Bronchial epithelial cell (primary cell): Measurements from ENCODE around the gene FBXO36. TPM values are rescaled to one million over a fixed set of nuclear protein-coding genes. Genes with fewer than 3 reads are reported as not detected.

ENCODE experiments used
- DNase-seq: peaks from one replicate; pipeline ENCODE4 v3.0.0-alpha.2; 2010; ENCODE audit warnings: low read depth
- FAIRE-seq: peaks from 2 replicates; lab custom pipeline; 2011; peaks lifted over from hg19 to GRCh38; lab: Jason Lieb, UNC
- H3K27me3 ChIP-seq: 2 replicates; pipeline ENCODE4 v1.5.1; 2011; ENCODE audit warnings: low read length; ENCODE audit not compliant: control insufficient read depth, insufficient read depth
- H3K36me3 ChIP-seq: 2 replicates; pipeline ENCODE4 v1.5.1; 2011; ENCODE audit warnings: low read length; ENCODE audit not compliant: control insufficient read depth, insufficient read depth
- H3K4me3 ChIP-seq: 2 replicates; pipeline ENCODE4 v1.5.1; 2011; ENCODE audit warnings: mild to moderate bottlenecking, low read depth, low read length, control low read depth
- total RNA-seq: library from RNA; depleted of rRNA; stranded (reverse); fragments of >200 nt; gene quantifications from 2 replicates; pipeline ENCODE4 v1.2.1, GENCODE V29; 2014
- TF ChIP-seq, protein P1 (sequence below): IDR thresholded peaks from 2 replicates; pipeline ENCODE4 v1.5.1; 2011; ENCODE audit warnings: mild to moderate bottlenecking, moderate library complexity, low read length, control low read depth, inconsistent platforms; ENCODE audit not compliant: insufficient read depth, severe bottlenecking

The FBXO36 gene
- total RNA-seq, 1 donor from 2014 or later, result 3.4 TPM

DNA sequence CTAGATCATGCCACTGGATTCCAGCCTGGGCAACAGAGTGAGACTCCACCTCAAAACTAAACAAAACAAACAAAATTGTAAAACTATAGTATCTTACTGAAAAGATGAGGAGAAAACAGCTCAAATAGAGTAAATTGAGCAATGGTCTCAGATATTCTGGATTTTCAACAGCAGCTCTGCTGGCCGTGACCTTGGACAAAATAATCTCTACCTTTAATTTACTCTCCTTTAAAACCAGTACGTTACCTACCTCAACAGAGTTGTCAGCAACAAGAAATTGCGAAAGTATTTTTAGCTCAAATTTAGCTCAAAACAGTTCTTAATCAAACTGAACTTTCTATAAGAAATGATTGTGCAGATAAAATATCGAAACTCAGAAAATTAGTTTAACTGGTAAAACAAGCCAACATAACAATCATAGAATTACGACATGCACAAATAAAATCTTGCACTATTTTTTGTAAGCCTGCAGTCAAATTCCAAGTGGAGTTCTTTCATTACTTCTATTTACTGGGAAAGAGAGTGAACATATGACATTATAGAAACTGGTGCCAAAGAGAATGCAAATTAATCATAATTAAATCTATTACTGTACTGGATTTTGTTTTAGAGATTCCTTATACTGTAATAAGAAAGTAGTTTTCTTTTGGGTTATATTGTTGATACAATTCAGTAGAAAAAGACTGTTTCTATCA is 41.3 kb upstream of the FBXO36 start:
- FAIRE-seq, result no peak
- TF ChIP-seq, protein P1, sequence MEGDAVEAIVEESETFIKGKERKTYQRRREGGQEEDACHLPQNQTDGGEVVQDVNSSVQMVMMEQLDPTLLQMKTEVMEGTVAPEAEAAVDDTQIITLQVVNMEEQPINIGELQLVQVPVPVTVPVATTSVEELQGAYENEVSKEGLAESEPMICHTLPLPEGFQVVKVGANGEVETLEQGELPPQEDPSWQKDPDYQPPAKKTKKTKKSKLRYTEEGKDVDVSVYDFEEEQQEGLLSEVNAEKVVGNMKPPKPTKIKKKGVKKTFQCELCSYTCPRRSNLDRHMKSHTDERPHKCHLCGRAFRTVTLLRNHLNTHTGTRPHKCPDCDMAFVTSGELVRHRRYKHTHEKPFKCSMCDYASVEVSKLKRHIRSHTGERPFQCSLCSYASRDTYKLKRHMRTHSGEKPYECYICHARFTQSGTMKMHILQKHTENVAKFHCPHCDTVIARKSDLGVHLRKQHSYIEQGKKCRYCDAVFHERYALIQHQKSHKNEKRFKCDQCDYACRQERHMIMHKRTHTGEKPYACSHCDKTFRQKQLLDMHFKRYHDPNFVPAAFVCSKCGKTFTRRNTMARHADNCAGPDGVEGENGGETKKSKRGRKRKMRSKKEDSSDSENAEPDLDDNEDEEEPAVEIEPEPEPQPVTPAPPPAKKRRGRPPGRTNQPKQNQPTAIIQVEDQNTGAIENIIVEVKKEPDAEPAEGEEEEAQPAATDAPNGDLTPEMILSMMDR, result no peak
- H3K36me3 ChIP-seq, result peaks cover 4% of the 10 kb centered on the region

DNA sequence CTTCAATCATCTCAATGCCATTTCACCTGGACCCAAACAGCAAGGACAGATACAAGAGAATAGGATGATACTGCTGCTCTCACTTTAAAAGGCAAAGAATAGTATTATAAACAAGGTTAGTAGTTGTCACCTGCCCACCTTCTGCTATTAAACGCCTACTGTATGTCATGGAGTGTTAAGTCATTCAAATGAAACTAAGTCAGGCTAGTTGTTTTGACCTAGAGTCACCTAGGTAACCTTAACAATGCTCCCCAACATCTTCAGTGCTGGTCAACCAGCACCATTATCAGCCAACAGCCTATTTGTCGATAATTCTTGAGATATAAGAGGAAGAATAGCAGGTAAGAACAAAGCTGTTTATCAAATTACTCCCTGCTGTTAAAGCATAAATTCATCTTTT is 39.7 kb upstream of the FBXO36 start:
- TF ChIP-seq, protein P1, result no peak
- DNase-seq (no peak), FAIRE-seq (no peak)
- peaks cover 4% of the 10 kb centered on the region for H3K36me3 ChIP-seq
- H3K4me3 ChIP-seq, result no peak overlapping the region
- no peaks in the 10 kb centered on the region for H3K27me3 ChIP-seq

More for the DNA sequence above, 41.3 kb upstream of the FBXO36 start:
- Histone ChIP-seq H3K27me3 (no peaks in the 10 kb centered on the region), H3K4me3 (no peak overlapping the region)
- no peak for DNase-seq

DNA sequence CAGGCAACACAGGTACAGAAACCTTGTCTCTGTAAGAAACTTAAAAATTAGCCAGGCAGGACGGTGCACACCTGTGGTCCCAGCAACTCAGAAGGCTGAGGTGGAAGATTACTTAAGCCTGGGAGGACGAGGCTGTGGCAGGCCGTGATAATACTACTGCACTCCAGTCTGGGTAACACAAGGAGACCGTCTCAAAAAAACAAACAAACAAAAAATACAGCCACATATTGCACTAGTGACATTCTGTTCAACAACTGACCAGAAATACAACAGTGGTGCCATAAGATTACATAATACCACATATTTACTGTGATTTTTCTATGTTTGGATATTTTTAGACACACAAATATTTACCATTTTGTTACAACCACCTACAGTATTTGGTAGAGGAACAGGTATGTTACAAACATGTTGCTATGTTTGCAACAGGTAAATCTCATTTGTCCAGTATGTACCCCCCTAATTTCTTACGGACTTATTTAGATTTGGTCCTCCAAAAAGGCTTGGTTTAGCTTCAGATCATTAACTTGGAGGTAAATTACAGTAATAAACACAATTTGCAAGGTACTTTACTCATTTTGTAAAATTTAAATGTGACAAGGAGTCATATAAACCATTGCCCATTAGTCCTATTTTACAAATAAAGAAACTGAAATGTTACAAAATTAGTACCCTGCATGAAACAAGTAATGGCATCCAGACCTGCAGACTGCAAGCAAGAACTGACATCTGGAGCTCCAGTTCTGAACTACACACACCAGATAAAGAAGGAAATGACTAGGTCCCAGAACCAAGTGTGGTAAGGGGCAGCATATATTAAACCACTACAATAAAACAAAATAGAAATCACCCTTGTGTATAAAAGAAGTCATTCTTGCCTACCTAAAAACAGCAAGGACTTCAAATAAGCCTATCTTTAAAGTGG is 37.3 kb upstream of the FBXO36 start:
- TF ChIP-seq, protein P1, result no peak
- Histone ChIP-seq H3K27me3 (no peaks in the 10 kb centered on the region), H3K36me3 (no peaks in the 10 kb centered on the region), H3K4me3 (no peak overlapping the region)
- no peak for FAIRE-seq
- DNase-seq, result no peak

DNA sequence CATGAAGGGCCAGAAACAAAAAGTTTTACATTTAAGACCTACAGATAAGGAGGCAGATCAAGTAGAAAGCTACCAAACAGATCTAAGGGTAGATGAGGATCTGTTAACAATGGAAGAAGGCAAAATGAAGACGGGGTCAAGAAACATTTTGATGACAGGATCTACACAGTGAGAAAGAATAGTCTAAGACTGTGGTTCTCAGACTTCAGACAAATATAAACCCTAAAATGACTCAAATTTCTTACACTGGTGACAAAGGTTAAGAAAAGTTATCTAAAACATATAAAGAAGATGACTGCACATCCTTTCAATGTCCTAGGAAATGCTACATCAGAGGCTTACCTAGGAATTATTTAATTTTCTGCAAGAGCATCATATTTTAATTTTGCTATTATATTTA is 34.9 kb upstream of the FBXO36 start:
- TF ChIP-seq, protein P1, result no peak
- DNase-seq, result no peak
- no peaks in the 10 kb centered on the region for H3K27me3 ChIP-seq
- FAIRE-seq, result no peak
- no peaks in the 10 kb centered on the region for H3K36me3 ChIP-seq
- no peak overlapping the region for H3K4me3 ChIP-seq

DNA sequence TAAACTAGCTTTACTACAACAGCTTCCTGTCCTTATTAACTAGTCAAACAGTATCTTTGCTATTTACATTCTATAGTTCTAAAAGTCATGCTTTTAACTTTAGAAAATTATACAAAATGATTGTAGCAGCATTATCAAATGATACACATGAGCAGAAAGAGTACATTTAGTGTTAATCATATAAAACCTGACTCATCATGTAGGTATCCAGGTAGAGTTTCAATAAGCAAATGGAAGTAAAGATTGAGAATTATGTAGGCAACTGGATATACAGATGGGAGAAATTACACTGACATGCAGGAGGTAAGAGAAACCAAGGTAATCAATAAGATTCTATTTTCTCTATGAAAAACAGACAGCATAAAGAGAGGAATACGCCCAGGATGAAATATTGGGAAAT is 34.3 kb upstream of the FBXO36 start:
- H3K36me3 ChIP-seq, result no peaks in the 10 kb centered on the region
- no peak for FAIRE-seq
- no peak overlapping the region for H3K4me3 ChIP-seq
- peak; percentile 66 for DNase-seq
- TF ChIP-seq, protein P1, result no peak
- H3K27me3 ChIP-seq, result no peaks in the 10 kb centered on the region
